SK-N-SH (cell line): ENCODE results near the gene CELF2.

Experiments
- CTCF ChIP-seq: fragments of 200-600 bp; sonication (generic); IDR thresholded peaks from 2 replicates; pipeline ENCODE4 v1.6.1; 2017; ENCODE audit warnings: antibody characterized with exemption, mild to moderate bottlenecking, moderate library complexity
- EP300 ChIP-seq, 2 experiments: IDR thresholded peaks; 2 replicates each; pipeline versions ENCODE4 v1.4.0 to v1.6.1; 2012; ENCODE audit warnings: borderline replicate concordance in 1 of 2, low read depth in 1 of 2, low read length in 1 of 2
- EZH2phosphoT487 ChIP-seq: fragments of 200-600 bp; sonication (generic); IDR thresholded peaks from 2 replicates; pipeline ENCODE4 v1.6.1; 2017; ENCODE audit warnings: low read depth, mixed run types, mild to moderate bottlenecking, antibody characterized with exemption, moderate library complexity, borderline replicate concordance
- GABPA ChIP-seq: IDR thresholded peaks from 2 replicates; pipeline ENCODE4 v1.4.0; 2012; ENCODE audit warnings: low read depth, mild to moderate bottlenecking
- IRF3 ChIP-seq: fragments of 150-350 bp; IDR thresholded peaks from 2 replicates; pipeline ENCODE4 v1.6.1; 2016; ENCODE audit warnings: mild to moderate bottlenecking, low read depth, low read length
- MAX ChIP-seq: IDR thresholded peaks from 2 replicates; pipeline ENCODE4 v1.4.0; 2012; ENCODE audit warnings: low read depth
- MXI1 ChIP-seq: IDR thresholded peaks from 2 replicates; pipeline ENCODE4 v1.6.1; 2012; ENCODE audit warnings: mild to moderate bottlenecking, low read depth, low read length, improper control_type of control experiment
- NFIC ChIP-seq: IDR thresholded peaks from 2 replicates; pipeline ENCODE4 v1.4.0; 2012; ENCODE audit warnings: borderline replicate concordance
- NRF1 ChIP-seq: IDR thresholded peaks from 2 replicates; pipeline ENCODE4 v1.6.1; 2012; ENCODE audit warnings: low read depth, mild to moderate bottlenecking, low read length
- POLR2AphosphoS5 ChIP-seq: IDR thresholded peaks from 2 replicates; pipeline ENCODE4 v1.6.1; 2012; ENCODE audit warnings: low read depth, low read length
- RFX5 ChIP-seq: IDR thresholded peaks from 2 replicates; pipeline ENCODE4 v1.6.1; 2012; ENCODE audit warnings: mild to moderate bottlenecking, improper control_type of control experiment, low read length
- SIN3A ChIP-seq: IDR thresholded peaks from 2 replicates; pipeline ENCODE4 v1.6.1; 2012; ENCODE audit warnings: low read depth, mild to moderate bottlenecking, low read length, moderate library complexity, borderline replicate concordance
- SMC3 ChIP-seq: IDR thresholded peaks from 2 replicates; pipeline ENCODE4 v1.6.1; 2012; ENCODE audit warnings: low read depth, low read length, improper control_type of control experiment
- TAF1 ChIP-seq: IDR thresholded peaks from 2 replicates; pipeline ENCODE4 v1.6.1; 2012; ENCODE audit warnings: low read depth, mild to moderate bottlenecking, low read length, moderate library complexity, borderline replicate concordance

DNA sequence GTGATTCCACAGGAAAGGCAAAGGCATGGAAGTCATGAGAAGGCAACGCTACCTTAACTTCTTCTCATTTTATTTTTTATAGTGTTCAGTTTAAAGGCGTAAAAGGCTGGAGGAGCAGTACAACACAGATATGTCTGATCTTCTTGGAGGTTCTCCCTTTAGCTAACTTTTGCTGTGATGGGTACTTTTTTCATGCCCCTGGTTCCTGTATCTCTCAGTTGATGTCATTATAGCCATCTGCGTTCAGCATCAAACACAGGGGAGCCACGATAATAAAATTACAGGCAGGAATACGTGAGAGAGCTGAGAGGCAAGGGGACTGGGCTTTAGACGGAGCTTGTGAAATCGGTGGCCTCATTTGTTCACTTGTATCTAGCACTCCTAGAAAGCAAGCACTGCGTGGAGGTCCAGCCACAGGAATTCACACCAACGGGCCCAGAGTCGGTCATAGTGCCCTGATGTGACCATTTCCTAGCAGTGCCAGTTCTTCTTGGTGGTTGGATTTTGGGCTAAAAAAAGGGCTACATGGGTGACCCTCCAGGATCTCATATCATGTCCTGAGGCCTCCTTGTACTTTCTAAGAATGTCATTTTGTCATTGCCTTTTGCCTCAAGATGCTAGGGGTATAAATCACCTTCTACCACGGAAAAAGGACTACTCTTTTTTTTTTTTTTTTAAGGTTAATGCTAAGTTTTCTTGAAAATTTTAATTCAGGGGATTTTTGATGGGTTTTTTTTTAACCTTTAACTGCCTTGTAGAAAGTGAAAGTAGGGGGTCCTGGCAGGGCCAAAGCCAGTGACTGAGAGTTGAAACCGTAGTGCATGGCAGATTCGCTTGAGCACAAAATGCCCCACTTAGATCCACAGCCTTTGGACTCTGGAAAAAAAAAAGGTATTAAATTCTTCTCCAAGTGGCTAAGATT lies 191.5 kb downstream of the CELF2 start:
- TF ChIP-seq NFIC, result no peak
- TF ChIP-seq MAX, result no peak
- no peak for TF ChIP-seq EZH2phosphoT487
- TF ChIP-seq CTCF, result no peak
- TF ChIP-seq SMC3, result no peak
- TF ChIP-seq TAF1, result no peak
- TF ChIP-seq RFX5, result no peak
- TF ChIP-seq GABPA, result no peak
- TF ChIP-seq POLR2AphosphoS5, result no peak
- no peak for TF ChIP-seq IRF3
- no peak for TF ChIP-seq NRF1
- TF ChIP-seq MXI1, result no peak
- no peak for TF ChIP-seq EP300 (IDR thresholded peaks at IDR 0.05; ENCODE audit: borderline replicate concordance in 1 of 2, low read depth in 1 of 2, low read length in 1 of 2)
- no peak for TF ChIP-seq SIN3A
